B cell (primary cell): Measurements from ENCODE around the gene SPTB. TPM values are rescaled to one million over a fixed set of nuclear protein-coding genes. Genes with fewer than 3 reads are reported as not detected.

ENCODE experiments used
- ATAC-seq: fragments of 200-7000 bp; cut with Tn5 transposase; one replicate; pipeline ENCODE4 v1.10.0; 2021; ENCODE audit warnings: low read depth, mild to moderate bottlenecking, moderate number of reproducible peaks, moderate library complexity
- CTCF ChIA-PET: fragments of 350-600 bp; sonication (Branson Sonifier 250); formaldehyde crosslinking; loops from one replicate; lab custom pipeline; 2021; ENCODE audit warnings: antibody characterized with exemption, inconsistent platforms; lab: Charles Lee
- POLR2A ChIA-PET: fragments of 350-600 bp; sonication (Branson Sonifier 250); formaldehyde crosslinking; loops from one replicate; lab custom pipeline; 2021; ENCODE audit warnings: antibody characterized with exemption; lab: Charles Lee
- DNase-seq: peaks from one replicate; pipeline ENCODE4 v3.0.0; 2013
- H2AFZ ChIP-seq: 2 replicates; pipeline ENCODE4 v1.6.1; 2012; ENCODE audit warnings: mild to moderate bottlenecking, low read depth, low read length; ENCODE audit not compliant: insufficient read depth, poor library complexity, severe bottlenecking
- H3K27ac ChIP-seq, 2 donors: 1 replicate in 1 of 2; 2 replicates in 1 of 2; pipeline ENCODE4 v1.5.1; 2012 to 2013; ENCODE audit warnings: low read length in 2 of 2, mild to moderate bottlenecking in 2 of 2, moderate library complexity in 1 of 2
- H3K27me3 ChIP-seq, 4 experiments: fragments of 200-600 bp in 1 of 4; sonication (generic) in 1 of 4; replicated peaks in 1 of 4; 1 replicate in 2 of 4; 2 replicates in 2 of 4; pipeline versions ENCODE4 v1.6.1 to v1.7.0; 2013 to 2016; ENCODE audit warnings: low read length in 3 of 4, mild to moderate bottlenecking in 2 of 4, mixed read lengths in 1 of 4, moderate library complexity in 1 of 4; ENCODE audit not compliant: insufficient read depth in 4 of 4, control insufficient read depth in 3 of 4; ENCODE audit errors: control extremely low read depth in 1 of 4
- H3K36me3 ChIP-seq, 2 experiments: replicated peaks in 1 of 2; 1 replicate in 1 of 2; 2 replicates in 1 of 2; pipeline versions ENCODE4 v1.6.1 to v1.7.1; 2013; ENCODE audit warnings: low read length in 1 of 2; ENCODE audit not compliant: insufficient read depth in 2 of 2, control insufficient read depth in 1 of 2; ENCODE audit errors: control extremely low read depth in 1 of 2, extremely low read depth in 1 of 2
- H3K4me1 ChIP-seq, 2 donors: fragments of 200-600 bp in 1 of 2; sonication (generic) in 1 of 2; 1 replicate in 1 of 2; 2 replicates in 1 of 2; pipeline versions ENCODE4 v1.5.1 to v1.6.1; 2013 to 2017; ENCODE audit warnings: low read length in 2 of 2; ENCODE audit not compliant: control insufficient read depth in 2 of 2, insufficient read depth in 2 of 2
- H3K4me2 ChIP-seq: replicated peaks from 2 replicates; pipeline ENCODE3; 2012; ENCODE audit warnings: mild to moderate bottlenecking, low read depth, low read length; ENCODE audit not compliant: poor library complexity, severe bottlenecking
- H3K4me3 ChIP-seq, 5 experiments: fragments of 200-600 bp in 1 of 5; sonication (generic) in 1 of 5; 1 replicate in 3 of 5; 2 replicates in 2 of 5; pipeline versions ENCODE4 v1.5.1 to v1.7.0; 2011 to 2016; ENCODE audit warnings: low read length in 4 of 5, mild to moderate bottlenecking in 4 of 5, low read depth in 2 of 5, control low read depth in 1 of 5, moderate library complexity in 1 of 5; ENCODE audit not compliant: insufficient read depth in 1 of 5; ENCODE audit errors: control extremely low read depth in 1 of 5, extremely low read depth in 1 of 5
- H3K79me2 ChIP-seq: fragments of 200-600 bp; sonication (generic); one replicate; pipeline ENCODE4 v1.6.0; 2016; ENCODE audit warnings: low read length; ENCODE audit not compliant: control insufficient read depth, insufficient read depth
- H3K9ac ChIP-seq: fragments of 200-600 bp; sonication (generic); 2 replicates; pipeline ENCODE4 v1.6.1; 2017; ENCODE audit warnings: mild to moderate bottlenecking, low read length, moderate library complexity
- H3K9me3 ChIP-seq, 3 donors: one replicate each; pipeline versions ENCODE4 v1.6.1 to v1.7.1; 2013; ENCODE audit warnings: low read length in 2 of 3; ENCODE audit not compliant: control insufficient read depth in 2 of 3, insufficient read depth in 1 of 3; ENCODE audit errors: control extremely low read depth in 1 of 3
- H4K20me1 ChIP-seq: 2 replicates; pipeline ENCODE4 v1.6.0; 2012; ENCODE audit warnings: mild to moderate bottlenecking, low read length; ENCODE audit not compliant: insufficient read depth, control insufficient read depth, poor library complexity, severe bottlenecking
- H3K27ac Mint-ChIP-seq: one replicate; pipeline ENCODE4 v1.8.0; 2021; ENCODE audit warnings: mixed read lengths
- H3K27me3 Mint-ChIP-seq: one replicate; pipeline ENCODE4 v1.8.0; 2021; ENCODE audit warnings: mixed read lengths
- H3K4me1 Mint-ChIP-seq: one replicate; pipeline ENCODE4 v1.8.0; 2021; ENCODE audit warnings: mixed read lengths
- H3K4me3 Mint-ChIP-seq: one replicate; pipeline ENCODE4 v1.8.0; 2021; ENCODE audit warnings: mixed read lengths
- H3K9me3 Mint-ChIP-seq: one replicate; pipeline ENCODE4 v1.8.0; 2022; ENCODE audit warnings: mixed read lengths; ENCODE audit not compliant: insufficient read depth
- CTCF ChIP-seq: fragments of 200-600 bp; IDR thresholded peaks from one replicate; pipeline ENCODE4 v1.8.0; 2022; ENCODE audit warnings: antibody characterized with exemption, mild to moderate bottlenecking
- EZH2 ChIP-seq: IDR thresholded peaks from 2 replicates; pipeline ENCODE4 v1.6.1; 2012; ENCODE audit warnings: borderline replicate concordance, low read depth, mild to moderate bottlenecking, moderate library complexity, low read length; ENCODE audit not compliant: insufficient read depth, poor library complexity, severe bottlenecking
- WGBS: methylation state at CpG from one replicate; pipeline ENCODE4 v1.1.5; 2013; ENCODE audit warnings: missing lambda C conversion rate; ENCODE audit not compliant: insufficient coverage; 5-methylcytosine and 5-hydroxymethylcytosine counted together
- intact Hi-C: fragments of 100-400 bp; cut with micrococcal nuclease; formaldehyde crosslinking; loops from one replicate; pipeline ENCODE4 v1.10.0; 2022
- polyA plus RNA-seq: library from polyadenylated mRNA; depleted of rRNA; stranded (reverse); fragments of >200 nt; gene quantifications from 2 replicates; pipeline ENCODE4 v1.2.3, GENCODE V29; 2012
- total RNA-seq, 2 donors: library from RNA; stranded (reverse); fragments of 120-200 nt in 1 of 2; gene quantifications; 1 replicate in 1 of 2; 2 replicates in 1 of 2; pipeline versions ENCODE4 v1.2.3 to v1.2.4, GENCODE V29; 2013 to 2022

The SPTB gene
- total and polyA plus RNA-seq, 2 donors (not counting 1 experiment from before 2014, with no cell fraction given) = 0.12 TPM; not detected in 1

GRCh38 chr14:64788706-64789105 is 91.0 kb downstream of the SPTB start:
- no peaks in the 10 kb centered on the region for H3K9me3 ChIP-seq
- no peak overlapping the region for H3K4me2 ChIP-seq
- Mint-ChIP-seq H3K27ac (no peak overlapping the region), H3K9me3 (no peaks in the 10 kb centered on the region), H3K4me1 (no peaks in the 10 kb centered on the region), H3K27me3 (peaks cover 16% of the 10 kb centered on the region), H3K4me3 (no peak overlapping the region)
- H3K27ac ChIP-seq = no peak overlapping the region
- DNase-seq (no peak), ATAC-seq (no peak)
- no peak overlapping the region for H3K4me3 ChIP-seq
- no peaks in the 10 kb centered on the region for H4K20me1 ChIP-seq
- TF ChIP-seq EZH2 = no peak
- TF ChIP-seq CTCF = no peak
- no peaks in the 10 kb centered on the region for H3K79me2 ChIP-seq
- no peak overlapping the region for H3K9ac ChIP-seq
- POLR2A ChIA-PET = no interaction called here
- intact Hi-C loops = no loop called here
- no peaks in the 10 kb centered on the region for H3K27me3 ChIP-seq
- WGBS = 77% methylated on average over 1 of the region's 1 CpG
- H3K4me1 ChIP-seq = no peaks in the 10 kb centered on the region
- CTCF ChIA-PET = no interaction called here
- H2AFZ ChIP-seq = no peak overlapping the region
- H3K36me3 ChIP-seq = no peaks in the 10 kb centered on the region

- no peaks in the 10 kb centered on the region for H3K79me2 ChIP-seq
- no peaks in the 10 kb centered on the region for H3K27me3 ChIP-seq
- no peak overlapping the region for H3K4me3 ChIP-seq
- WGBS = 96% methylated on average over 4 of the region's 6 CpGs
- Mint-ChIP-seq H3K4me1 (no peaks in the 10 kb centered on the region), H3K9me3 (no peaks in the 10 kb centered on the region), H3K4me3 (no peak overlapping the region), H3K27ac (no peak overlapping the region), H3K27me3 (peaks cover 16% of the 10 kb centered on the region)
- intact Hi-C loops = no loop called here
- no peak overlapping the region for H3K4me2 ChIP-seq
- H3K4me1 ChIP-seq = no peaks in the 10 kb centered on the region
- no peak overlapping the region for H3K27ac ChIP-seq
- H4K20me1 ChIP-seq = no peaks in the 10 kb centered on the region
- H3K9ac ChIP-seq = no peak overlapping the region
- H3K36me3 ChIP-seq = no peaks in the 10 kb centered on the region
- CTCF ChIA-PET = no interaction called here
- DNase-seq (no peak), ATAC-seq (no peak)
- H3K9me3 ChIP-seq = no peaks in the 10 kb centered on the region
- H2AFZ ChIP-seq = no peak overlapping the region
- TF ChIP-seq EZH2 (no peak), CTCF (no peak)
- POLR2A ChIA-PET = no interaction called here
These were observed 92.1 kb downstream of the SPTB start for GRCh38 chr14:64787619-64788018.
